HepG2 (cell line): Measurements from ENCODE around the gene NKAIN2. TPM values are rescaled to one million over a fixed set of nuclear protein-coding genes. Genes with fewer than 3 reads are reported as not detected.

Source experiments
- ATAC-seq: fragments of 200-7000 bp; cut with Tn5 transposase; 3 replicates; pipeline ENCODE4 v1.9.1; 2020; ENCODE audit warnings: mild to moderate bottlenecking, moderate library complexity
- BruUV-seq: library from RNA; stranded (reverse); fragments of 400-500 nt; replicated peaks from 2 replicates; lab custom pipeline; 2021; lab: Mats Ljungman, UMichigan
- CTCF ChIA-PET: fragments of 300-600 bp; formaldehyde crosslinking; extraction: SDS; loops from one replicate; lab custom pipeline; 2021; ENCODE audit warnings: low total read pairs, inconsistent platforms, low intra/inter-chr PET ratio; lab: Yijun Ruan, JAX
- POLR2A ChIA-PET: fragments of 350-600 bp; sonication (Branson Sonifier 250); formaldehyde crosslinking; loops from one replicate; lab custom pipeline; 2020; ENCODE audit warnings: antibody characterized with exemption, inconsistent platforms; lab: Yijun Ruan, JAX
- DNase-seq: peaks from one replicate; pipeline ENCODE4 v3.0.0-alpha.2; 2015; ENCODE audit warnings: low spot score
- FAIRE-seq: peaks from 3 replicates; lab custom pipeline; 2011; peaks lifted over from hg19 to GRCh38; lab: Jason Lieb, UNC
- H2AFZ ChIP-seq: one replicate; pipeline ENCODE4 v1.6.1; 2011; ENCODE audit warnings: low read length, inconsistent platforms
- H3K27ac ChIP-seq: fragments of 300-600 bp; 3 replicates; pipeline ENCODE4 v1.8.0; 2011; ENCODE audit warnings: mixed run types, mild to moderate bottlenecking, mixed read lengths, low read length, inconsistent platforms; ENCODE audit not compliant: insufficient read depth; ENCODE audit errors: extremely low read length
- H3K27me3 ChIP-seq, 2 experiments: fragments of 200-600 bp in 1 of 2; 2 replicates in 1 of 2; 3 replicates in 1 of 2; pipeline versions ENCODE4 v1.6.0 to v1.8.0; 2011; ENCODE audit warnings: low read length in 2 of 2, mild to moderate bottlenecking in 2 of 2, moderate library complexity in 2 of 2, inconsistent platforms in 1 of 2; ENCODE audit not compliant: insufficient read depth in 2 of 2, control insufficient read depth in 1 of 2
- H3K36me3 ChIP-seq, 2 experiments: fragments of 200-600 bp in 1 of 2; replicated peaks in 1 of 2; 2 replicates in 1 of 2; 3 replicates in 1 of 2; pipeline versions ENCODE4 v1.5.1 to v1.8.0; 2011; ENCODE audit warnings: low read length in 2 of 2, inconsistent platforms in 1 of 2; ENCODE audit not compliant: insufficient read depth in 2 of 2, control insufficient read depth in 1 of 2
- H3K4me1 ChIP-seq: 2 replicates; pipeline ENCODE4 v1.5.1; 2012; ENCODE audit warnings: low read length, inconsistent platforms; ENCODE audit not compliant: insufficient read depth
- H3K4me2 ChIP-seq: 2 replicates; pipeline ENCODE4 v1.6.0; 2011; ENCODE audit warnings: low read depth, low read length, inconsistent platforms
- H3K4me3 ChIP-seq, 3 experiments: fragments of 200-600 bp in 1 of 3; sonication (generic), shearing (Covaris generic) in 1 of 3; replicated peaks in 1 of 3; 2 replicates each; pipeline ENCODE4 v1.5.1; 2011 to 2016; ENCODE audit warnings: low read length in 3 of 3, inconsistent platforms in 2 of 3, low read depth in 2 of 3, mild to moderate bottlenecking in 2 of 3, control low read depth in 1 of 3, mixed read lengths in 1 of 3; ENCODE audit not compliant: insufficient read depth in 1 of 3
- H3K79me2 ChIP-seq: one replicate; pipeline ENCODE4 v1.6.1; 2011; ENCODE audit warnings: low read length, inconsistent platforms; ENCODE audit not compliant: insufficient read depth
- H3K9ac ChIP-seq: 2 replicates; pipeline ENCODE4 v1.6.0; 2011; ENCODE audit warnings: mild to moderate bottlenecking, low read depth, low read length, inconsistent platforms; ENCODE audit not compliant: insufficient read depth
- H3K9me3 ChIP-seq: 2 replicates; pipeline ENCODE4 v1.5.1; 2012; ENCODE audit warnings: mild to moderate bottlenecking, low read length
- H4K20me1 ChIP-seq: 2 replicates; pipeline ENCODE4 v1.6.0; 2011; ENCODE audit warnings: inconsistent platforms, mild to moderate bottlenecking, low read length, moderate library complexity; ENCODE audit not compliant: insufficient read depth
- ARID3A ChIP-seq: IDR thresholded peaks from 2 replicates; pipeline ENCODE4 v1.6.1; 2012; ENCODE audit warnings: low read depth, low read length, improper control_type of control experiment
- ARNTL ChIP-seq: sonication (generic); formaldehyde crosslinking; IDR thresholded peaks from 2 replicates; pipeline ENCODE4 v1.4.0; 2020; ENCODE audit warnings: mild to moderate bottlenecking, missing genetic modification reagents
- BRCA1 ChIP-seq: sonication (generic); formaldehyde crosslinking; IDR thresholded peaks from 2 replicates; pipeline ENCODE4 v1.4.0; 2020; ENCODE audit warnings: missing genetic modification reagents
- CBX5 ChIP-seq: sonication (generic); formaldehyde crosslinking; IDR thresholded peaks from 2 replicates; pipeline ENCODE4 v1.4.0; 2020; ENCODE audit warnings: missing genetic modification reagents, borderline replicate concordance
- CEBPG ChIP-seq: IDR thresholded peaks from 2 replicates; pipeline ENCODE4 v1.6.1; 2016
- DPF2 ChIP-seq: sonication (generic); formaldehyde crosslinking; IDR thresholded peaks from 2 replicates; pipeline ENCODE4 v1.4.0; 2020; ENCODE audit warnings: mild to moderate bottlenecking, low read depth, missing genetic modification reagents, borderline replicate concordance
- FIP1L1 ChIP-seq: fragments of 200-400 bp; formaldehyde crosslinking; IDR thresholded peaks from 2 replicates; pipeline ENCODE4 v1.6.1; 2018; ENCODE audit warnings: low read depth, mild to moderate bottlenecking, low read length, moderate library complexity, borderline replicate concordance; ENCODE audit not compliant: insufficient read depth
- GPN1 ChIP-seq: sonication (generic); formaldehyde crosslinking; IDR thresholded peaks from 2 replicates; pipeline ENCODE4 v1.5.1; 2020; ENCODE audit warnings: missing genetic modification reagents, borderline replicate concordance
- HES4 ChIP-seq: sonication (generic); formaldehyde crosslinking; IDR thresholded peaks from 2 replicates; pipeline ENCODE4 v1.9.0; 2021; ENCODE audit warnings: mild to moderate bottlenecking, missing genetic modification reagents, borderline replicate concordance
- HNF4A ChIP-seq: sonication (generic); formaldehyde crosslinking; IDR thresholded peaks from 2 replicates; pipeline ENCODE4 v1.4.0; 2020; ENCODE audit warnings: missing genetic modification reagents
- IRF2 ChIP-seq: IDR thresholded peaks from 2 replicates; pipeline ENCODE4 v1.6.1; 2018; ENCODE audit warnings: missing genetic modification reagents, missing compliant biosample characterization
- JUNB ChIP-seq: sonication (generic); formaldehyde crosslinking; IDR thresholded peaks from 2 replicates; pipeline ENCODE4 v1.8.0; 2022; ENCODE audit warnings: missing genetic modification reagents, mild to moderate bottlenecking, borderline replicate concordance
- MIXL1 ChIP-seq: IDR thresholded peaks from 2 replicates; pipeline ENCODE4 v1.6.1; 2016
- NFE2L2 ChIP-seq: fragments of 150-350 bp; IDR thresholded peaks from 2 replicates; pipeline ENCODE4 v1.6.1; 2014; ENCODE audit warnings: low read length
- PHF20 ChIP-seq: sonication (generic); formaldehyde crosslinking; IDR thresholded peaks from 2 replicates; pipeline ENCODE4 v1.5.0; 2020; ENCODE audit warnings: mild to moderate bottlenecking, missing genetic modification reagents
- ZNF878 ChIP-seq: sonication (generic); formaldehyde crosslinking; IDR thresholded peaks from 2 replicates; pipeline ENCODE4 v1.8.1; 2023; ENCODE audit warnings: mild to moderate bottlenecking, missing genetic modification reagents, moderate library complexity
- WGBS: methylation state at CpG from one replicate; pipeline ENCODE4 v1.1.6; 2017; ENCODE audit warnings: low lambda C conversion rate; 5-methylcytosine and 5-hydroxymethylcytosine counted together
- in situ Hi-C: cut with HindIII; loops from 2 replicates; pipeline ENCODE4 v1.10.0; 2017; ENCODE audit warnings: low pct_unique_long_range_greater_than_20kb; ENCODE audit not compliant: extremely low pct_ligation_motif_present
- intact Hi-C: fragments of 100-400 bp; cut with micrococcal nuclease; formaldehyde crosslinking; loops from one replicate; pipeline ENCODE4 v1.10.0; 2022; ENCODE audit not compliant: unreplicated experiment
- polyA plus RNA-seq, 8 experiments: library from polyadenylated mRNA; depleted of rRNA in 3 of 8; stranded (reverse) in 7 of 8; unstranded in 1 of 8; fragments of >200 nt; fragmentation: Illumina TruSeq in 4 of 8; extraction: Trizol in 4 of 8; gene quantifications; 2 replicates each; pipeline versions ENCODE4 v1.2.1 to v1.2.3, GENCODE V29; 2011 to 2016; ENCODE audit warnings: low read depth in 4 of 8, missing spikeins in 1 of 8, mixed read lengths in 1 of 8; ENCODE audit not compliant: insufficient read depth in 1 of 8
- total RNA-seq, 5 experiments: library from RNA; depleted of rRNA; stranded (reverse); fragments of >200 nt; fragmentation: Illumina TruSeq; extraction: Trizol; gene quantifications; 2 replicates each; pipeline ENCODE4 v1.2.3, GENCODE V29; 2016; ENCODE audit warnings: low read depth in 1 of 5
- TF ChIP-seq, protein P1 (sequence below): sonication (generic); formaldehyde crosslinking; IDR thresholded peaks from 2 replicates; pipeline ENCODE4 v1.8.0; 2022; ENCODE audit warnings: missing genetic modification reagents, low read depth, mild to moderate bottlenecking, borderline replicate concordance
- TF ChIP-seq, protein P2 (sequence below): sonication (generic); formaldehyde crosslinking; IDR thresholded peaks from 2 replicates; pipeline ENCODE4 v1.5.0; 2020; ENCODE audit warnings: missing genetic modification reagents
- TF ChIP-seq, protein P3 (sequence below): sonication (generic); formaldehyde crosslinking; IDR thresholded peaks from 2 replicates; pipeline ENCODE4 v1.5.1; 2020; ENCODE audit warnings: missing genetic modification reagents, mild to moderate bottlenecking, borderline replicate concordance

Gene NKAIN2
- total and polyA plus RNA-seq, 2 of the 13 experiments (the other 11 are each of a cell fraction or from before 2014, with no cell fraction given) = not detected

DNA sequence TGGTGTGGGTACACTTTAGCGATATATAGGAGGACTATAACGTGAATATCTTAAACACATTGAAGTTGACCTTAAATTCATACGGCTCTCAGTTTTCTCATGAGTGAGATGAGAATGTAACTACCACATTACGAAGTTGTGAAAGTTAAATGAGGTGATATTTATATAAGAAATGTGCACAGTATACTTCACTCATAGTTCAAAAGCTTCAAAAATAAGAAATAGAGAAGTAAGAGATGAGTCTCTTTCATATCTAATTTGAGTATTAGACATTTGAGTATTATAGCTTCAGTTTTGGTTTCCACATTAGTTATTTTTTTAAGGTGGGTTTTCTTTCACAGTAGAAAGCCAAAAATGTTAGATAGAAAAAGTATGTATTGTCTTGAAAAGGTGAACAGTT lies 183.3 kb downstream of the NKAIN2 start:
- TF ChIP-seq BRCA1 (CRISPR knock-in tag) (no peak), MIXL1 (CRISPR knock-in tag) (no peak), IRF2 (CRISPR knock-in tag) (no peak), ZNF878 (CRISPR knock-in tag) (no peak), JUNB (CRISPR knock-in tag) (no peak), NFE2L2 (no peak), CEBPG (CRISPR knock-in tag) (no peak), PHF20 (CRISPR knock-in tag) (no peak), CBX5 (CRISPR knock-in tag) (no peak), ARID3A (no peak), ARNTL (CRISPR knock-in tag) (no peak), HES4 (CRISPR knock-in tag) (no peak), GPN1 (no peak), HNF4A (CRISPR knock-in tag) (no peak), FIP1L1 (no peak), DPF2 (CRISPR knock-in tag) (no peak)
- TF ChIP-seq, protein P1, sequence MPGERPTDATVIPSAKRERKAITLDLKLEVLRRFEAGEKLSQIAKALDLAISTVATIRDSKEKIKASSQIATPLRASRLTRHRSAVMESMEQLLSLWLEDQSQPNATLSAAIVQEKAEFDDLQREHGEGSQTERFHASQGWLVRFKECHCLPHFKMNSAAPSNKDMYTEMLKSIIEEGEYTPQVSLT = no peak
- TF ChIP-seq, protein P2, sequence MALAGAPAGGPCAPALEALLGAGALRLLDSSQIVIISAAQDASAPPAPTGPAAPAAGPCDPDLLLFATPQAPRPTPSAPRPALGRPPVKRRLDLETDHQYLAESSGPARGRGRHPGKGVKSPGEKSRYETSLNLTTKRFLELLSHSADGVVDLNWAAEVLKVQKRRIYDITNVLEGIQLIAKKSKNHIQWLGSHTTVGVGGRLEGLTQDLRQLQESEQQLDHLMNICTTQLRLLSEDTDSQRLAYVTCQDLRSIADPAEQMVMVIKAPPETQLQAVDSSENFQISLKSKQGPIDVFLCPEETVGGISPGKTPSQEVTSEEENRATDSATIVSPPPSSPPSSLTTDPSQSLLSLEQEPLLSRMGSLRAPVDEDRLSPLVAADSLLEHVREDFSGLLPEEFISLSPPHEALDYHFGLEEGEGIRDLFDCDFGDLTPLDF (CRISPR knock-in tag) = no peak
- TF ChIP-seq, protein P3, sequence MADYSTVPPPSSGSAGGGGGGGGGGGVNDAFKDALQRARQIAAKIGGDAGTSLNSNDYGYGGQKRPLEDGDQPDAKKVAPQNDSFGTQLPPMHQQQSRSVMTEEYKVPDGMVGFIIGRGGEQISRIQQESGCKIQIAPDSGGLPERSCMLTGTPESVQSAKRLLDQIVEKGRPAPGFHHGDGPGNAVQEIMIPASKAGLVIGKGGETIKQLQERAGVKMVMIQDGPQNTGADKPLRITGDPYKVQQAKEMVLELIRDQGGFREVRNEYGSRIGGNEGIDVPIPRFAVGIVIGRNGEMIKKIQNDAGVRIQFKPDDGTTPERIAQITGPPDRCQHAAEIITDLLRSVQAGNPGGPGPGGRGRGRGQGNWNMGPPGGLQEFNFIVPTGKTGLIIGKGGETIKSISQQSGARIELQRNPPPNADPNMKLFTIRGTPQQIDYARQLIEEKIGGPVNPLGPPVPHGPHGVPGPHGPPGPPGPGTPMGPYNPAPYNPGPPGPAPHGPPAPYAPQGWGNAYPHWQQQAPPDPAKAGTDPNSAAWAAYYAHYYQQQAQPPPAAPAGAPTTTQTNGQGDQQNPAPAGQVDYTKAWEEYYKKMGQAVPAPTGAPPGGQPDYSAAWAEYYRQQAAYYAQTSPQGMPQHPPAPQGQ = no peak
- Histone ChIP-seq H3K4me3 (no peak overlapping the region), H3K27ac (no peak overlapping the region), H4K20me1 (no peaks in the 10 kb centered on the region), H3K4me1 (no peaks in the 10 kb centered on the region), H3K9me3 (no peaks in the 10 kb centered on the region), H2AFZ (no peak overlapping the region), H3K4me2 (no peak overlapping the region), H3K27me3 (no peaks in the 10 kb centered on the region), H3K9ac (no peak overlapping the region), H3K79me2 (no peaks in the 10 kb centered on the region), H3K36me3 (no peaks in the 10 kb centered on the region)
- WGBS = 10% methylated on average over 4 of the region's 4 CpGs
- ChIA-PET POLR2A (no interaction called here), CTCF (no interaction called here)
- DNase-seq = no peak
- in situ Hi-C loops (no loop called here), intact Hi-C loops (no loop called here)
- ATAC-seq = no peak
- BruUV-seq = no TSS peak
- no peak for FAIRE-seq
